ENCODE data around the gene PAK1.

- TF ChIP-seq CTCF (IDR thresholded peaks at IDR 0.05), result no peak
- TF ChIP-seq POLR2A (IDR thresholded peaks at IDR 0.05), result no peak
These were observed 698 bp downstream of the PAK1 start for GRCh38 chr11:77472991-77473800.
